ENCODE measurements around the gene OCA2.

The OCA2 gene

GRCh38 chr15:28058082-28058481, 41.0 kb downstream of the OCA2 start:
- no peaks in the 10 kb centered on the region for H3F3A ChIP-seq (ENCODE audit: low read depth)
- H3K27me3 ChIP-seq (ENCODE audit: insufficient read depth, low read length, poor library complexity, severe bottlenecking): no peaks in the 10 kb centered on the region
- TF ChIP-seq EZH2phosphoT487 (IDR thresholded peaks at IDR 0.05; ENCODE audit: borderline replicate concordance): no peak
- TF ChIP-seq, protein P1, sequence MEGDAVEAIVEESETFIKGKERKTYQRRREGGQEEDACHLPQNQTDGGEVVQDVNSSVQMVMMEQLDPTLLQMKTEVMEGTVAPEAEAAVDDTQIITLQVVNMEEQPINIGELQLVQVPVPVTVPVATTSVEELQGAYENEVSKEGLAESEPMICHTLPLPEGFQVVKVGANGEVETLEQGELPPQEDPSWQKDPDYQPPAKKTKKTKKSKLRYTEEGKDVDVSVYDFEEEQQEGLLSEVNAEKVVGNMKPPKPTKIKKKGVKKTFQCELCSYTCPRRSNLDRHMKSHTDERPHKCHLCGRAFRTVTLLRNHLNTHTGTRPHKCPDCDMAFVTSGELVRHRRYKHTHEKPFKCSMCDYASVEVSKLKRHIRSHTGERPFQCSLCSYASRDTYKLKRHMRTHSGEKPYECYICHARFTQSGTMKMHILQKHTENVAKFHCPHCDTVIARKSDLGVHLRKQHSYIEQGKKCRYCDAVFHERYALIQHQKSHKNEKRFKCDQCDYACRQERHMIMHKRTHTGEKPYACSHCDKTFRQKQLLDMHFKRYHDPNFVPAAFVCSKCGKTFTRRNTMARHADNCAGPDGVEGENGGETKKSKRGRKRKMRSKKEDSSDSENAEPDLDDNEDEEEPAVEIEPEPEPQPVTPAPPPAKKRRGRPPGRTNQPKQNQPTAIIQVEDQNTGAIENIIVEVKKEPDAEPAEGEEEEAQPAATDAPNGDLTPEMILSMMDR (conservative IDR thresholded peaks at IDR 0.05; ENCODE audit: low read length): no peak
- H2AFZ ChIP-seq (ENCODE audit: low read length): no peak overlapping the region
- no peaks in the 10 kb centered on the region for H3K36me3 ChIP-seq (ENCODE audit: insufficient read depth, low read length)
- H3K9me2 ChIP-seq (replicated peaks; ENCODE audit: low read depth, low read length): no peaks in the 10 kb centered on the region
- no peaks in the 10 kb centered on the region for H3K79me2 ChIP-seq (ENCODE audit: insufficient read depth, low read length)
- H3K9ac ChIP-seq (ENCODE audit: low read depth, low read length, poor library complexity, severe bottlenecking): no peak overlapping the region
- no peaks in the 10 kb centered on the region for H3K4me1 ChIP-seq (ENCODE audit: insufficient read depth, low read length, poor library complexity, severe bottlenecking)
- no peaks in the 10 kb centered on the region for H3K9me3 ChIP-seq (ENCODE audit: insufficient read depth, low read depth, low read length)
- no peak overlapping the region for H3K4me3 ChIP-seq (ENCODE audit: low read length, poor library complexity, severe bottlenecking)
- no peak overlapping the region for H3K4me2 ChIP-seq (ENCODE audit: low read depth, low read length, poor library complexity, severe bottlenecking)
- H4K20me1 ChIP-seq (ENCODE audit: insufficient read depth, low read length, poor library complexity, severe bottlenecking): no peaks in the 10 kb centered on the region

GRCh38 chr15:28051955-28052633, 47.0 kb downstream of the OCA2 start:
- TF ChIP-seq, protein P1 (conservative IDR thresholded peaks at IDR 0.05; ENCODE audit: low read length): no peak
- no peak for TF ChIP-seq EZH2phosphoT487 (IDR thresholded peaks at IDR 0.05; ENCODE audit: borderline replicate concordance)
- Histone ChIP-seq H3K9me2 (replicated peaks; ENCODE audit: low read depth, low read length) (no peaks in the 10 kb centered on the region), H3K4me1 (ENCODE audit: insufficient read depth, low read length, poor library complexity, severe bottlenecking) (no peaks in the 10 kb centered on the region), H2AFZ (ENCODE audit: low read length) (no peak overlapping the region), H3K79me2 (ENCODE audit: insufficient read depth, low read length) (no peaks in the 10 kb centered on the region), H3K36me3 (ENCODE audit: insufficient read depth, low read length) (no peaks in the 10 kb centered on the region), H4K20me1 (ENCODE audit: insufficient read depth, low read length, poor library complexity, severe bottlenecking) (no peaks in the 10 kb centered on the region), H3K9ac (ENCODE audit: low read depth, low read length, poor library complexity, severe bottlenecking) (no peak overlapping the region), H3K9me3 (ENCODE audit: insufficient read depth, low read depth, low read length) (no peaks in the 10 kb centered on the region), H3K27me3 (ENCODE audit: insufficient read depth, low read length, poor library complexity, severe bottlenecking) (no peaks in the 10 kb centered on the region), H3K4me3 (ENCODE audit: low read length, poor library complexity, severe bottlenecking) (no peak overlapping the region), H3F3A (ENCODE audit: low read depth) (no peaks in the 10 kb centered on the region), H3K4me2 (ENCODE audit: low read depth, low read length, poor library complexity, severe bottlenecking) (no peak overlapping the region)

DNA sequence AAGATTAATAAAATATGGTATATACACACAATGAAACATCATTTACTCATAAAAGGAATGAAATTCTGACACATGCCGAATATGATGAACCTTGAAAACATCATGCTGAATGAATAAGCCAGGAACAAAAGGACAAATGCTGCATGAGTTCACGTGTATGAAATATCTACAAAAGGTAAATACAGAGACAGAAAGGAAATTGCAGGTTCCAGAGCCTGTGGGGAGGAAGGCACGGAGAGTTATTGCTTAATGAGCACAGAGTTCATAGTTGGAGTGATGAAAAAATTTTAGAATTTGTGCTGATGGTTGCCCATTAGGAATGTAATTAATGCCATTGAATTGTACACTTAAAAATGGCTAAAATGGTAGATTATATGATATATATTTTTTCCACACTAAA, 49.5 kb downstream of the OCA2 start:
- Histone ChIP-seq H4K20me1 (ENCODE audit: insufficient read depth, low read length, poor library complexity, severe bottlenecking) (no peaks in the 10 kb centered on the region), H3K4me1 (ENCODE audit: insufficient read depth, low read length, poor library complexity, severe bottlenecking) (no peaks in the 10 kb centered on the region), H2AFZ (ENCODE audit: low read length) (no peak overlapping the region), H3K9ac (ENCODE audit: low read depth, low read length, poor library complexity, severe bottlenecking) (no peak overlapping the region), H3K79me2 (ENCODE audit: insufficient read depth, low read length) (no peaks in the 10 kb centered on the region), H3K27me3 (ENCODE audit: insufficient read depth, low read length, poor library complexity, severe bottlenecking) (no peaks in the 10 kb centered on the region), H3F3A (ENCODE audit: low read depth) (no peaks in the 10 kb centered on the region), H3K9me3 (ENCODE audit: insufficient read depth, low read depth, low read length) (no peaks in the 10 kb centered on the region), H3K4me3 (ENCODE audit: low read length, poor library complexity, severe bottlenecking) (no peak overlapping the region), H3K36me3 (ENCODE audit: insufficient read depth, low read length) (no peaks in the 10 kb centered on the region), H3K9me2 (replicated peaks; ENCODE audit: low read depth, low read length) (no peaks in the 10 kb centered on the region), H3K4me2 (ENCODE audit: low read depth, low read length, poor library complexity, severe bottlenecking) (no peak overlapping the region)
- no peak for TF ChIP-seq EZH2phosphoT487 (IDR thresholded peaks at IDR 0.05; ENCODE audit: borderline replicate concordance)
- TF ChIP-seq, protein P1 (conservative IDR thresholded peaks at IDR 0.05; ENCODE audit: low read length): no peak

Data from Loucy (cell line).